GM12874 (cell line): Measurements from ENCODE around the gene GALNT7.

Experiments
- CTCF ChIP-seq: IDR thresholded peaks from 2 replicates; pipeline ENCODE4 v1.5.1; 2011; ENCODE audit warnings: low read depth, mild to moderate bottlenecking, control low read depth, low read length, moderate library complexity; ENCODE audit not compliant: insufficient read depth

Gene GALNT7

GRCh38 chr4:173311368-173311767 lies 142.8 kb downstream of the GALNT7 start:
- TF ChIP-seq CTCF, result no peak

GRCh38 chr4:173314715-173315114 lies 146.1 kb downstream of the GALNT7 start:
- TF ChIP-seq CTCF, result no peak

GRCh38 chr4:173316060-173316459 lies 147.4 kb downstream of the GALNT7 start:
- no peak for TF ChIP-seq CTCF

- TF ChIP-seq CTCF, result peak; percentile 24; the same call in 1 of the 2 replicates
Measured at GRCh38 chr4:173317004-173317403, 148.4 kb downstream of the GALNT7 start.

GRCh38 chr4:173318240-173318639 lies 149.6 kb downstream of the GALNT7 start:
- no peak for TF ChIP-seq CTCF

- no peak for TF ChIP-seq CTCF
Measured at GRCh38 chr4:173318648-173319211, 150.1 kb downstream of the GALNT7 start.

GRCh38 chr4:173319696-173320095 lies 151.1 kb downstream of the GALNT7 start:
- TF ChIP-seq CTCF, result no peak
